Measurements from ENCODE around the gene CENPU. TPM values are rescaled to one million over a fixed set of nuclear protein-coding genes. Genes with fewer than 3 reads are reported as not detected.

The CENPU gene, protein sequence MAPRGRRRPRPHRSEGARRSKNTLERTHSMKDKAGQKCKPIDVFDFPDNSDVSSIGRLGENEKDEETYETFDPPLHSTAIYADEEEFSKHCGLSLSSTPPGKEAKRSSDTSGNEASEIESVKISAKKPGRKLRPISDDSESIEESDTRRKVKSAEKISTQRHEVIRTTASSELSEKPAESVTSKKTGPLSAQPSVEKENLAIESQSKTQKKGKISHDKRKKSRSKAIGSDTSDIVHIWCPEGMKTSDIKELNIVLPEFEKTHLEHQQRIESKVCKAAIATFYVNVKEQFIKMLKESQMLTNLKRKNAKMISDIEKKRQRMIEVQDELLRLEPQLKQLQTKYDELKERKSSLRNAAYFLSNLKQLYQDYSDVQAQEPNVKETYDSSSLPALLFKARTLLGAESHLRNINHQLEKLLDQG
- total RNA-seq = 4.9 and 11.0 TPM in 2 replicates

DNA sequence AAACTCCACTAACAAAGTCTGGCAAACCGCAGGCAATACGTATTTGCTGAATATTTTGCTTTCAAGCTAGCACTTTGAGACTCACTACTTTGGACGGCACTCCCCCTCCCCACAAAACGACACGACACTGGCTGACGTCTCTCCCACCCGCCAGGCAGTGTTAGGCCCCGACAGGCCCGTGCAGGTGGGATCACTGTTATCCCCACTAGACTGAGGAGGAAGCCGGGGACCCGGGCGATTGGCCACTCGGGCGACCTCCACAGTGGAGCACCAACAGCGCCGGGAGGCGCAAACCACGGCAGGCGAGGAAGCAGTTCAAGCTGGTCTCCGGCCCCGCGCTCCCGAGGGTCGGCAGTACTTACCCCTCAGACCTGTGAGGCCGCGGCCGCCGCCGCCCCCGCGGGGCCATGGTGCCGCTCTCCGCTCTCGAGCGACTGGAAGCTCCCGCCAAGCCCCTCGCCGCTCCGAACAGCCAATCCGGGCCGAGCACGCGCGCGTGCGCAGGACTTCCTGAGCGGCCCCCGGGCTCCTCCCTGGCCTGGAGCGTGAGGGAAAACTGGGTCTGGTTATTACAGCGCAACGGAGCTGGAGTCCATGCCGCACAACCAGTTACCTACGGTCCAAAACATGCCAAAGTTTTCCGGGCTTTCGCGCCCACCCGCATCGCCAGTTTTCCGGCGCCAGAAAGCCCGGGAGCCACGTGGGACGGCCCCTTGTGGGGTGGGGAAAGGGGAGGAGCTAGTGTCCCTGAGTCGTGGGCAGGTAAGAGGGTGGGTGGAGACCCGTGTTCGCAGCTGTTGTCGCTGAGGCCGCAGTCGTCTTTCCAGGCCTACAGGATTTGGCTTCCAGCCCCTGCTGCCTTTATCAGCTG is at the start of gene CENPU:
Gene CENPU (minus strand): TSS at position 443 of the 871 bp plus-strand sequence. CDS start 34 bp downstream, at position 409.

DNA sequence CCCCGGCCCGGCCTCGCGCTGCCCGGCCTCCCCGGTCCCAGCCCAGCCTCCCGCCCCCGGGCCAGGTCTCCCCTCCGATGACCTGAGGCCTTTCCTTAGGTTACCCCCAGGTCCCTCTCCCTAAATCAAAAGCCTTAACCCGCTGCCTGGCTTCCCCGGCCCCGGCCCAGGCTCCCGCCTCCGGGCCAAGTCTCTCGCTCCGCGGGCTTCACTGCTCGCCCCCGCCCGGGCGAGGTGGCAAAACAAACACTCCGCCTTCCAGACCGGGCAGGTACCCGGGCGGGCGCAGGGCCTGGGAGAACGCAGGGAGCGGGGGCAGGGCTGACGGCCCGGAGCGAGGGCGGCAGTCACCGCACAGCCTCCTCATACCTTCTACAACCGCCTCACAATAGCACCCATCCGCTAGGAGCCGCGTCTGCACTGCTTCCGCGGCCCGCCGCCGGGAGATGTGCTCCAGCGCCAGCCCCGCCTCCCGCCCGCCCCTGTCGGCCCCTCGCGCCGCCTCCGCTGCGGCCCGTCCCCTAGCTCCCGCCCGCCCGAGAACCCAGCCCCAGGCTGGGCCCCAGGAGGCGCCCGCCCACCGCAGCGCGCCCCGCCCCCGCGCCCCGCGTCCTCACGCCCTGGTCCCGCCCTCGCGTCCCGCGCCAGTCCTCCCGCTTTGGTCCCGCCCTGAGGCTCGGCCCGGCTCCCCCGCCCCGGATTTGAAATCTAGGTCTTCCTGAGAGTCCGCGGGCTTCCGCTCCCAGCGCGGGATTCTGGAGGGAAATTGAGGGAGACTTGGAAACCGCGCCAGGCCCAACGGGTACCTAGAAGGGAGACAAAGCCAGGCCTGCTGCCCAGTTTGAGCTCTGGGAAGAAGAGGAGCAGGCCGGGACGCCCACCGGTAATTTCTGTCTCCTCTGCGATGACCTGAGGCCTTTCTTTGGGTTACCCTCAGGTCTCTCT is 84.6 kb downstream of the CENPU start, which contains the start of the genes CASP3 and PRIMPOL:
Gene CASP3 (minus strand): TSS at position 422 of the 945 bp plus-strand sequence. CDS start 10,994 bp downstream, outside the sequence.
Gene PRIMPOL (plus strand): TSS at position 713 of the 945 bp plus-strand sequence. CDS start 7,403 bp downstream, outside the sequence.

Other genes starting within 250 kb of the CENPU start
- 48.3 and 51.6 TPM in 2 replicates for gene CASP3, start 84.6 kb downstream of the CENPU start, total RNA-seq
- 4.4 and 7.6 TPM in 2 replicates for gene PRIMPOL, start 84.4 kb downstream of the CENPU start, total RNA-seq
- gene ACSL1, start 91.9 kb upstream of the CENPU start, total RNA-seq = 22.0 and 29.5 TPM in 2 replicates